GM13976 (cell line): Measurements from ENCODE around the gene LMCD1.

Experiments used
- DNase-seq: peaks from one replicate; pipeline ENCODE4 v3.0.0; 2012; ENCODE audit warnings: low spot score
- CTCF ChIP-seq: IDR thresholded peaks from 2 replicates; pipeline ENCODE4 v1.5.1; 2012; ENCODE audit warnings: borderline replicate concordance, mild to moderate bottlenecking; ENCODE audit not compliant: insufficient read depth; ENCODE audit errors: extremely low read depth, missing control alignments, control extremely low read depth
- in situ Hi-C: fragments of 300-500 bp; cut with MboI; formaldehyde crosslinking; loops from one replicate; pipeline ENCODE4 v1.12.0; 2022; ENCODE audit warnings: low sequenced_read_pairs, mixed read lengths, inconsistent platforms; ENCODE audit not compliant: unreplicated experiment

Gene LMCD1

GRCh38 chr3:8552223-8552762 lies 50.7 kb downstream of the LMCD1 start:
- DNase-seq, result no peak
- in situ Hi-C loops, result no loop called here
- no peak for TF ChIP-seq CTCF

- in situ Hi-C loops, result no loop called here
- no peak for DNase-seq
- TF ChIP-seq CTCF, result no peak
Measured at GRCh38 chr3:8553405-8553804, 51.8 kb downstream of the LMCD1 start.

GRCh38 chr3:8554696-8555095 lies 53.1 kb downstream of the LMCD1 start:
- no peak for DNase-seq
- no peak for TF ChIP-seq CTCF
- in situ Hi-C loops, result no loop called here

GRCh38 chr3:8555113-8555661 lies 53.6 kb downstream of the LMCD1 start:
- no peak for DNase-seq
- in situ Hi-C loops, result no loop called here
- no peak for TF ChIP-seq CTCF

GRCh38 chr3:8555725-8556472 lies 54.3 kb downstream of the LMCD1 start:
- in situ Hi-C loops, result no loop called here
- no peak for TF ChIP-seq CTCF
- DNase-seq, result no peak

- TF ChIP-seq CTCF, result no peak
Measured at GRCh38 chr3:8556473-8556869, 54.8 kb downstream of the LMCD1 start.

More at GRCh38 chr3:8556473-8556869, 54.8 kb downstream of the LMCD1 start:
- in situ Hi-C loops, result no loop called here
- DNase-seq, result no peak
